UCSD-AML1 (cell line): Measurements from ENCODE around the gene SH3RF2.

Experiments
- DNase-seq: peaks from one replicate; lab custom pipeline; 2025; ENCODE audit not compliant: unreplicated experiment; lab: John Stamatoyannopoulos, UW

SH3RF2 gene

DNA sequence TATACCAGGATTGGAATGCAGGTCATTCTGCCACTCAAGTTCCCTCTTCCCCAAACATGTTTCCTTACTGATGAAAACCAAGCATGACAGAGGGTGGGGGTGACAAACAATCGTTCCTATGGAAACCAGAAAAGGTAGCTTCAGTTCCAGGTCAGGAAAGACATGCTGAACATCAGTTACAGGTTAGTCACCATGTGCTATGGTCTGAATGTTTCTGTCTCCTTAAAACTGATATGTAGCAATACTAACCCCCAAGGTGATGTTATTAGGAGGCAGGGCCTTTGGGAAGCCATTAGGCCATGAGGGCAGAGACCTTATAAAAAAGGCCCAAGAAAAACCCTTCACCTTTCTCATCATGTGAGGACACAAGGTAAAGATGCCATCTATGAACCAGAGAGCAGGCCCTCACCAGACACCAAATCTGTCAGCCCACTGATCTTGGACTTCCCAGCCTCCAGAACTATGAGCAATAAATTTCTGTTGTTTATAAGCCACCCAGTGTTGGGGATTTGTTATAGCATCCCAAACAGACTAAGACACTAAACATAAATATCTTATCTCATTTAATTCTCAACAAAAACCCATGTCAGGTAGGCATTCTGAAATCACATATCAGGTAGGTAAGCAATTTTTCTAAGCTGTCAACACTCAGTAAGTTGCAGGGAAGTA lies 15.7 kb upstream of the SH3RF2 start:
- DNase-seq = no peak

GRCh38 chr5:145921211-145921610 lies 15.2 kb upstream of the SH3RF2 start:
- DNase-seq = no peak

DNA sequence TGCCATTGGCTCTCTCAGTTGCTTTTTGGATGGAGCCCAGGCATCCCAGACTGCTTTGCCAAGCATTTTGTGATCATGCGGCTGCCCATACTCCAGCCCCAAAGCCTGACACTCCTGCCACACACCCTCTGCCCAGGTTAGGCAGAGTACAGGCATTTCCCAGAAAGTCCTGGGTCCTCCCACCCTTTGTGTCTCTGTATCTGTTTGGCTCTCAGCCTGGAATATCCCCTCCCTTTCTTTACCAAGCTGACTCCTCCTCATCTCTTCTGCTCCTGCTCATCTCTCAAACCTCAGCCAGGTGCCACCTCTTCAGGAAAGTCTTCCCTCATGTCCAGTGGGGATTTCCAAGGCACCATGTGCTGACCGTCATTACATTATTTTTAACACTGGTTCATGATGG lies 14.3 kb upstream of the SH3RF2 start:
- DNase-seq = no peak

DNA sequence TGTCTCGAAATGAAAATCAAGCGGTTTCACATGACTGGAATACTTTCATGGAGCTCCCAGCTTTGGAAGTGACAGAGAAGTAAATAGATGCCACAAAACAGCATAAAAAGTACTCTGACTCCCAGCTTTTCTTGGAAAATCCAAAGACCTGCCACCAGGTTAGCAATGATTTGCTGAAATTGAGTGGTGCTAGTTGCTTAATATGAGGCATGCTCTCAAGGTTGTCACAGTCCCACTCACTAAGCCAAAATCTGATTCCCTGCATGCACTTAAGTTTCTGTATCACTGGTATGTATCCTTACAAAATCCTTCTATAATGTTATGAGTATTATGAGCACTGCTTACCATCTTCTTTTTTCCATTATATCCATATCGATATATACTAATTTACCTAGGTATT lies 13.0 kb upstream of the SH3RF2 start:
- DNase-seq = no peak

DNA sequence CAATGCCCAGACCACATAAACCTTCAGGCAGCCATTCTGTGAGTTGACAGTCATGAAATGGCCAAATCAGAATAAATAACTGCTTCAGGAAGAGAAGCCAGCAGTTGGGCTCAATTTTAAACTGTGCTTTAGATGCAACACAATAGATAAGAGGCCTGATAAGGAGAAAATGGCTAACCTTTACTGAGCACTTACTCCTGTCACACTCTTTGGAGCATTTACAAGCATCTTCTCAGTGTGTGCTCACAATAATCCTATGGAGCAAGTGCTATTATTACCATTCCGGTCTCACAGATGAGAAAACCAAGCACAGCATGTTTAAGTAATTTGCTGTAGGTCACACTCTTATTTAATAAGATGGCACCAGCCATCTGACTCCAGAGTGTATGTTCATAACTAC lies 11.5 kb upstream of the SH3RF2 start:
- DNase-seq = no peak

DNA sequence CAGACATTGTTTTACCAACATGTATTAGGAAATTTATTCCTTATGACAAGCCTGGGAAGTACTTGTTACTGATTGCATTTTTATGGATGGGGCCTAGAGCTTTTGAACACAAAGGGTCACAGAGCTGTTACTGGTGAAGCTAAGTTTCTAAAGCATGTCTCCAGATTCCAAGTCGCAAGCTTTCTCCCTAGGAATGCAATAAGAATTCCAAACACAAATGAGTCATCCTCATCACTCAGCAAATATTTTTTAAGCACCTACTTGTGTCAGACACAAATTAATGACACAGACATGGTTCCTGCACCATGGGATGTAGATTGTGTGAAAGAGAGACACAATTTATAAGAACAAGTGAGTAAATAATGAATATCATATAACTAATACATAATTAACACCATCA lies 11.0 kb upstream of the SH3RF2 start:
- DNase-seq = no peak

DNA sequence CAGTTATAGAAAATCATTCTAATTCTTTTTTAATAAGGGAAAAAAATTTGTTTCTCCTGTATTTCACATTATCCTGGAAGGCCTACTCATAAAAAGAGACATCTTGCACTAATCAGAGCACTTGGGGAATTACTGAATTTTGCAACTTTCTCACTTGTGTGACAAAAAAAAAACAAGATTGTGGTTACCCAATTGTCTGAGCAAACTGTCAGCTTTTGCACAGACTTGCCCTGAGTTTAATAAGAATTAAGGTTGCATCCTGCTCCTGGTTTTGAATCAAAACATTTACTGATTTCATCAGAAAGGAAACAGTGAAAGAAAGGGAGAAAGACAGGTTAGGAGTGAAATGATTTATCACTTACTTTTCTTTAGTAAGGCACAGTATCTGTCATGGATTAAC lies 10.6 kb upstream of the SH3RF2 start:
- DNase-seq = no peak

- DNase-seq = no peak
Observed at GRCh38 chr5:145931718-145932117, 4.7 kb upstream of the SH3RF2 start.

- no peak for DNase-seq
Observed at GRCh38 chr5:145934276-145934675, 2.1 kb upstream of the SH3RF2 start.

DNA sequence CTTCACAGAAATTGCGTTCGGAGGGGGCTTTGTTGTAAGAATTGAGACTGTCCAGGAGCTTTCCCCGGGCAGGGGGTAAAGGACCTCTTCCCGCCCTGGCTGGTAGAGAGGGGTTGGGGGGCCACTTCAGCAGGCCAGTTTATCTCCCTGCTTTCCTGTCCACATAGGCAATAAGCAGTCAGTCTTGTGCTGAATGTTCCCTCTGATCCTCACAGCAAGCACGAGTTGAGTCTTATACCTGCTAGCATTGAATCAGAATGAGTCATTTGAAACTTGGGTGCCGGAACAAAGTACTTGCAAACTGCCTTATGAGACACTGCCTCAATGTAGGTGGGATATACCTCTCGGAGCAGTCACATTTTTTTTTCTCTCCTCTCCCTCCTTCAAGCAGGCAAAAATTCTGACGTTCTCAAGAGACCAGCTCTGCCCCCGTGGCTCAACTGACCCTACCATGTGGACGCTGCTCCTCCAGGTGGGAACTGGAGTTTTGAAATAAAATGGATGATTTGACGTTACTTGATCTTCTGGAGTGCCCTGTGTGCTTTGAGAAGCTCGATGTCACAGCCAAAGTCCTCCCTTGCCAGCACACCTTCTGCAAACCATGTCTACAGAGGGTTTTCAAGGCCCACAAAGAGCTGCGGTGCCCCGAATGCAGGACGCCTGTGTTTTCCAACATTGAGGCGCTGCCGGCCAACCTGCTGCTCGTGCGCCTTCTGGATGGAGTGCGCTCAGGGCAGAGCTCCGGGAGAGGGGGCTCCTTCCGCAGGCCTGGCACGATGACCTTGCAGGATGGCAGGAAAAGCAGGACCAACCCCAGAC lies 1.3 kb downstream of the SH3RF2 start:
- DNase-seq = no peak

DNA sequence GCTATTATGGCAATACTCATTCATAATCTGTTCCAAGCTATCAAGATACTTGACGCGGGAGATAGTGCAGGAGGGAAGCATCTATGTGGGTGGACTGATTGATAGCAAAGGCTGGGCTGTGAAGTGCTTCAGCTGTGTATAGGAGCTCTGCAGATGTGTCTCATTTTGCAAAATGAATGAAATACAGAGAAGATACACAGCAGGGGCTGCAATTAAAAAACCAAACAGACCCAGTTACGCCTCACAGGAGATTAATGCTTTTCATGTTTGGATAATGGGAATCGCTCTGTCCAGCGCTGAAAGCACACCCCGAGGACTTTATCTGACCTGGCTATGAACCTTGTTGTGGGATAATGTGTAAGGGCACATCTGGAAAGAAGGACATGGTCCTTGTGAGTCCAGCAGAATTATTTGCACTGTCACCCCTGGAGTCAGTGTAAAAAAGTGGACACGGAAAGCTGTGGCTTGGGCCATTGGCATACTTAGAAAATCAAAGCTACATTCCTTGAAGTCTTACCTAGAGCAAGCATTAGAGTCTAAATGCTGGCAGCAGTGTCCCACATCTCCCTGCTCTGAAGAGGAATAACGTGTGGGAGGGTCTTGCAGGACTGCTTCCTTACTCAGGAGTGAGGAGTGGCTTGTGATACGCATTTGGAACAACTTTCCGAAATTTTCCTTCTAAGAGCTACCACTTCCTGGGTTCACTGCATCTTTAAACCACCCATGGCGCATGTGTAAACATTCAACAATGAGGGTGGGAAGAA lies 2.6 kb downstream of the SH3RF2 start:
- DNase-seq = no peak

- DNase-seq = no peak
Observed at GRCh38 chr5:145939540-145940065, 3.2 kb downstream of the SH3RF2 start.

DNA sequence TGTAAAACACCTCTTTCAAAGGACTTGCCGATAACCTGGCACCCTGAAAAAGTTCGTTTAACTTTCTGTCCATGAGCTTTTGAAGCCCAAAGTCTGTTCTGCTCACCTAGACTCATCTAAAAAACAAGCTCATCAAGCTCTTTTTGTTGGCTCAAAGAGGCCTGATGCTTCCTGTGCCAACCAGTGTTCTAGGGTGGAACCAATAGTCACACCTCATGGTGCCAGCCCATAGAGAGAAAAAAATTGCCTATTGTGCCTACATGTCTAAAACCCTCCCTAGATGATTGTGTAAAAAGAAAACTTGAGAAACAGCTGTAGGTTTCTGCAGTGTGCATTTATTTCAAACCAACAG lies 4.7 kb downstream of the SH3RF2 start:
- DNase-seq = no peak

DNA sequence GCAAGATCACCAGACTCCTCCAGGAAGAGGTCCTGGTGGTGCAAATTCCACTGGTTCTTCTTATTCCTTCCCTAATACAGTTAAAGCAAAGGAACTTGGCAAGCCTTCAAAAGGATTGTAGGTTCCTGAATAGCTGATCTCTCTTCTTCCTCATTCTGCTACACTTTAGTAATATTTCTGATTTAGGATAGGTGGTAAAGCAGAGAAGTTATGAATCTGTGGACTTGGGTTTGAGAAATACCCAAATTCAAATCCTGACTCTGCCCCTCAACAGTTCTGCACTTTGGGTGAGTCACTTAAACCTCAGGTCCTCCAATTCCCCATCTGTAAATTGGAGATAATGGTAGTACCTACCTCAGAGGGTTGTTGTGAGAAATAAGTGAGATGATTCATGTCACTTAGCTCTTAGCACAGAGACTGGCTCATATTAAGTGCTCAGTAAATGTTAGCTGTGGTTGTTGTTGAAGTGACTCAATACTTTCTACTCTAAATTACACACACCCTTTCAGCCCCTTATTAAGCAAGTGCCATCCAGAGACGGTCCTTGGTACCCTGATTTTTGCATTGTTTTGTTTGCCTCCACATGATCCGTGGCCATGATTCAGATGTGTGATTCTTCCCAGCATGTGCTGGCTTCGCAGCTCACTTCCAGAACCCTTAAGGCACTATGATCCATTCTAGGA lies 5.2 kb downstream of the SH3RF2 start:
- DNase-seq = no peak

- DNase-seq = no peak
Observed at GRCh38 chr5:145942201-145942600, 5.8 kb downstream of the SH3RF2 start.

DNA sequence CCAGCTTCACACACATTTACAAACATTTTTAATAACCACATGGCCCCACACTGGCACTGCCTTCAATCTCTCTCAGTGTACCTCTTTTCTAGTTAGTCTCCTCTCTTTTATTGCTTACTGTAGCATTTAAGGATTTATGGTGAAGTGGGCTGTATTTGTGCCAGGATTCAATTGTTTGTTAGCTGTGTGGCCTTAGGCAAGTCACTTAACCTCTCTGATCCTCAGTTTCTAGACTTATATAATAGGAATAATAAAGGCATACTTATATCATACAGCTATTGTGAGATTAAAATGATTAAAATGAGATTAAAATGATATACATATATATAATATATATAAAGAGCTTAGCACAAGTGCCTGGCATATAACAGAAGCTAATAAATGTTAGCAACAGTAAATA lies 6.4 kb downstream of the SH3RF2 start:
- no peak for DNase-seq

DNA sequence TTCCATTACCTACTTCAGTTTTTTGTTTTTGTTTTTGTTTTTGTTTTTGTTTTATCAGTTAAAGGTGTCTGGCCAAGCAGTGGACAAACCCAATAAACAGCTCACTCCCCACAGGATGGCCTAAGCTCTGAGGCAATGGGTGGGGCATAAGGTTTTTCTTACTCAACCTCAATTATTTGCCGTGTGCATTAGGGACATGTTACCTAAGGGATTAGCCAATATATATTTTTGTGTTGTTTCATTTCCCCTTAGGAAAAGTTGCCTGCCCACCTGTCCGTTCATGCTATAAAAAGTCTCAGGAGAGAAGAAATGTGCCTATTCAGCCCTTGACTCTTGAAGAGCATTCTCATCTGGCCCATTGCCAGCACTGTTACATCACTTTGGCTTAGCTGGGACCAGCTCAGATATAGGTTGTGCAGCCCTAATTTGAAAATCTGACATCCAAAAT lies 7.3 kb downstream of the SH3RF2 start:
- DNase-seq = no peak

- DNase-seq = no peak
Observed at GRCh38 chr5:145944328-145944727, 8.0 kb downstream of the SH3RF2 start.

GRCh38 chr5:145945620-145946111 lies 9.3 kb downstream of the SH3RF2 start:
- DNase-seq = no peak

DNA sequence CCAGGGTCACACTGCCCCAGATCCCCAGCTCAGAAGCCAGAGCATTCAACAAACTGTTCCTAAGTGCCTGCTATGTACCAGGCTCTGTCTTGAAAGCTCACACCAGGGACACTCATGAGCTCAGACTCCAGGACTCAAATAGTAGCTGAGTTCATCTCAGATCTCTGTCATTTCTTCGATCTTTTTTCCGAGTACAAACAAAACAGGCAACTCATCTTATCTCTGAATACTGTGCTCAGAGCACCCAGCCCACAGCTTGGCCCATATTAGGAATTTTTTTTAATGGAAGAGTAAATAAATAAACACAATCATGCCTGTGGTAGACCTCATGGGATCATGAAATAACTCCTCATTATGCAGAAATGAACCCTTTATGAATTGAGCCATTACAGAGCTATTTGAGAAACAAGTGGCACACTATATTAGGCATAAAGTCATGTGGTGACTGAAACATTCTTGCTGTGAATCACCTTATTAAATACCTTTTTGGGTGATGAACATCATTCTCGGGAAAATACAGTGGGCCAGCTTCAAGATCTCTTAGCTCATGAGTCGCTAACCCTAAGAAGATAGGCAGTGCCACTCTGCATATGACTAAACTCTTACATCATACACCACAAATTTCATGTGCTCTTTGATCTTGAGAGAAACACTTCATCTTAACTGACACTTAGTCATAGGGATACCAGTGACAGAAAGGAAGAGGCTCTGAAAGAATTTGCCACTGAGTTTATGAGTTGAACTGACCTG lies 9.9 kb downstream of the SH3RF2 start:
- DNase-seq = no peak
